ENCODE data around the gene CIDEA.
A peak's percentile ranks its signal among the peaks of the same experiment; 100 is the strongest.

Gene CIDEA

GRCh38 chr18:12274793-12275192 is 20.6 kb downstream of the CIDEA start:
- Mint-ChIP-seq H3K4me1 (peaks cover 35% of the 10 kb centered on the region), H3K27ac (no peak overlapping the region), H3K4me3 (no peak overlapping the region), H3K27me3 (ENCODE audit: low read depth, poor library complexity) (peaks cover 4% of the 10 kb centered on the region), H3K36me3 (ENCODE audit: low read depth) (no peaks in the 10 kb centered on the region), H3K9me3 (no peaks in the 10 kb centered on the region)
- no peak for TF ChIP-seq CTCF (IDR thresholded peaks at IDR 0.05)
- no peak for DNase-seq

GRCh38 chr18:12276736-12277554 is 22.8 kb downstream of the CIDEA start:
- H3K36me3 Mint-ChIP-seq (ENCODE audit: low read depth) = no peaks in the 10 kb centered on the region
- TF ChIP-seq CTCF (IDR thresholded peaks at IDR 0.05) = no peak
- peak overlapping the region; percentile 52 for H3K4me3 Mint-ChIP-seq
- no peak for DNase-seq
- H3K9me3 Mint-ChIP-seq = no peaks in the 10 kb centered on the region
- peaks cover 49% of the 10 kb centered on the region for H3K4me1 Mint-ChIP-seq
- peak overlapping the region; percentile 41 for H3K27ac Mint-ChIP-seq
- peaks cover 4% of the 10 kb centered on the region for H3K27me3 Mint-ChIP-seq (ENCODE audit: low read depth, poor library complexity)

- H3K4me3 Mint-ChIP-seq = no peak overlapping the region
- H3K36me3 Mint-ChIP-seq (ENCODE audit: low read depth) = no peaks in the 10 kb centered on the region
- peaks cover 60% of the 10 kb centered on the region for H3K4me1 Mint-ChIP-seq
- no peak for DNase-seq
- no peaks in the 10 kb centered on the region for H3K9me3 Mint-ChIP-seq
- peaks cover 13% of the 10 kb centered on the region for H3K27me3 Mint-ChIP-seq (ENCODE audit: low read depth, poor library complexity)
- no peak for TF ChIP-seq CTCF (IDR thresholded peaks at IDR 0.05)
- peak overlapping the region; percentile 97 for H3K27ac Mint-ChIP-seq
Measured at GRCh38 chr18:12278215-12278671, 24.1 kb downstream of the CIDEA start.

GRCh38 chr18:12278741-12279682 is 24.9 kb downstream of the CIDEA start:
- Mint-ChIP-seq H3K4me1 (peaks cover 54% of the 10 kb centered on the region), H3K36me3 (ENCODE audit: low read depth) (no peaks in the 10 kb centered on the region), H3K9me3 (no peaks in the 10 kb centered on the region), H3K27me3 (ENCODE audit: low read depth, poor library complexity) (peaks cover 20% of the 10 kb centered on the region), H3K27ac (peak overlapping the region; percentile 97), H3K4me3 (peak overlapping the region; percentile 62)
- TF ChIP-seq CTCF (IDR thresholded peaks at IDR 0.05) = no peak
- peak; percentile 65 for DNase-seq

GRCh38 chr18:12279781-12280531 is 25.8 kb downstream of the CIDEA start:
- Mint-ChIP-seq H3K27ac (peak overlapping the region; percentile 97), H3K9me3 (no peaks in the 10 kb centered on the region), H3K36me3 (ENCODE audit: low read depth) (no peaks in the 10 kb centered on the region), H3K4me1 (peaks cover 54% of the 10 kb centered on the region), H3K27me3 (ENCODE audit: low read depth, poor library complexity) (peaks cover 30% of the 10 kb centered on the region), H3K4me3 (no peak overlapping the region)
- no peak for TF ChIP-seq CTCF (IDR thresholded peaks at IDR 0.05)
- no peak for DNase-seq

All from nephron progenitor cell (in vitro differentiated cells).